Measurements from ENCODE around the gene DACT3. TPM values are rescaled to one million over a fixed set of nuclear protein-coding genes. Genes with fewer than 3 reads are reported as not detected.

Gene DACT3
- 10 to 100 TPM in 2 of 6 donors, 1 to 10 TPM in 4; 1.8 to 12.0 (median 4.0) TPM for total RNA-seq

- peaks cover 0 to 20% (median 11%) of the 10 kb centered on the region in 4 donors for H3K27me3 ChIP-seq
- TF ChIP-seq POLR2A (IDR thresholded peaks at IDR 0.05) (no peak), POLR2AphosphoS5 (IDR thresholded peaks at IDR 0.05) (peak in 1 of 2 donors; percentile 44), CTCF (IDR thresholded peaks at IDR 0.05) (peak in 1 of 6 experiments; percentile 28)
- H3K4me3 ChIP-seq: peak within 1 kb of the TSS; percentile 39 to 61 (median 51)
- H3K9me3 ChIP-seq: no peaks in the 10 kb centered on the region
- ATAC-seq (ENCODE audit: low FRiP score in 2 of 2): peak; percentile 97 to 99
- H3K4me1 ChIP-seq: peaks cover 20 to 29% (median 27%) of the 10 kb centered on the region in 4 donors
- WGBS, 2 donors: 0 to 1% methylated on average over 15 to 29 of the region's 61 CpGs
- no peaks in the 10 kb centered on the region for H3K36me3 ChIP-seq
- DNase-seq: peak; percentile 99 to 100
- H3K27ac ChIP-seq: peak within 1 kb of the TSS; percentile 53 to 83 (median 78)
Measured at GRCh38 chr19:46661020-46661731, at the start of gene DACT3. DACT3 (minus strand) TSS chr19:46661182; CDS start chr19:46661064, 118 bp downstream.

- 81 to 82% methylated on average over 22 to 25 of the region's 25 CpGs for WGBS, 2 donors
- DNase-seq (no peak), ATAC-seq (ENCODE audit: low FRiP score in 2 of 2) (no peak)
- H3K9me3 ChIP-seq: no peaks in the 10 kb centered on the region
- no peak for TF ChIP-seq POLR2AphosphoS5 (IDR thresholded peaks at IDR 0.05)
- no peak for TF ChIP-seq EP300 (IDR thresholded peaks at IDR 0.05)
- TF ChIP-seq CTCF (IDR thresholded peaks at IDR 0.05): no peak
- no peak for TF ChIP-seq POLR2A (IDR thresholded peaks at IDR 0.05)
- peak overlapping the region in 1 of 4 donors; percentile 27 for H3K27ac ChIP-seq
- H3K4me1 ChIP-seq: peaks cover 19 to 32% (median 22%) of the 10 kb centered on the region in 4 donors
- no peaks in the 10 kb centered on the region for H3K27me3 ChIP-seq
- peaks cover 4 to 53% (median 34%) of the 10 kb centered on the region in 4 donors for H3K36me3 ChIP-seq
- no peak overlapping the region for H3K4me3 ChIP-seq
Measured at GRCh38 chr19:46710687-46711086, 49.7 kb upstream of the DACT3 start.

GRCh38 chr19:46704379-46705076, 43.5 kb upstream of the DACT3 start:
- peak; percentile 75 to 95 for DNase-seq
- Histone ChIP-seq H3K36me3 (peaks cover 27 to 90% (median 59%) of the 10 kb centered on the region in 4 donors), H3K4me1 (peaks cover 0 to 6% (median 0%) of the 10 kb centered on the region in 4 donors), H3K27me3 (no peaks in the 10 kb centered on the region), H3K4me3 (no peak overlapping the region), H3K9me3 (no peaks in the 10 kb centered on the region), H3K27ac (peak overlapping the region in 1 of 4 donors; percentile 14)
- TF ChIP-seq EP300 (IDR thresholded peaks at IDR 0.05): no peak
- TF ChIP-seq POLR2AphosphoS5 (IDR thresholded peaks at IDR 0.05): no peak
- peak; percentile 94 to 96 (median 95) for TF ChIP-seq CTCF (IDR thresholded peaks at IDR 0.05)
- TF ChIP-seq POLR2A (IDR thresholded peaks at IDR 0.05): no peak
- WGBS, 2 donors: 38 to 44% methylated on average over 10 to 18 of the region's 21 CpGs
- peak; percentile 87 to 89 for ATAC-seq (ENCODE audit: low FRiP score in 2 of 2)

- 93 to 99% methylated on average over 13 of the region's 13 CpGs for WGBS, 2 donors
Measured at GRCh38 chr19:46700704-46701103, 39.7 kb upstream of the DACT3 start.

More at GRCh38 chr19:46700704-46701103, 39.7 kb upstream of the DACT3 start:
- H3K27me3 ChIP-seq: no peaks in the 10 kb centered on the region
- H3K4me3 ChIP-seq: no peak overlapping the region
- no peak for ATAC-seq (ENCODE audit: low FRiP score in 2 of 2)
- H3K4me1 ChIP-seq: peaks cover 6 to 19% (median 8%) of the 10 kb centered on the region in 4 donors
- DNase-seq: no peak
- H3K36me3 ChIP-seq: peaks cover 26 to 78% (median 68%) of the 10 kb centered on the region in 4 donors
- no peaks in the 10 kb centered on the region for H3K9me3 ChIP-seq
- TF ChIP-seq POLR2AphosphoS5 (IDR thresholded peaks at IDR 0.05) (no peak), CTCF (IDR thresholded peaks at IDR 0.05) (no peak), EP300 (IDR thresholded peaks at IDR 0.05) (no peak), POLR2A (IDR thresholded peaks at IDR 0.05) (no peak)
- H3K27ac ChIP-seq: no peak overlapping the region

Measured in upper lobe of left lung (tissue), 6 donors.